Measurements from ENCODE around the gene DCHS2.

Gene DCHS2

GRCh38 chr4:154454710-154455109, 36.9 kb downstream of the DCHS2 start:
- Histone ChIP-seq H3K4me3 (ENCODE audit: extremely low read depth, insufficient read depth, low read length, poor library complexity, severe bottlenecking) (no peak overlapping the region), H3K9me3 (ENCODE audit: control insufficient read depth, low read length) (no peaks in the 10 kb centered on the region), H3K4me1 (ENCODE audit: control insufficient read depth, insufficient read depth, low read length, poor library complexity, severe bottlenecking) (no peaks in the 10 kb centered on the region), H3K36me3 (ENCODE audit: control insufficient read depth, insufficient read depth, low read length) (no peaks in the 10 kb centered on the region), H3K27ac (ENCODE audit: low read depth, low read length, severe bottlenecking) (no peak overlapping the region)

DNA sequence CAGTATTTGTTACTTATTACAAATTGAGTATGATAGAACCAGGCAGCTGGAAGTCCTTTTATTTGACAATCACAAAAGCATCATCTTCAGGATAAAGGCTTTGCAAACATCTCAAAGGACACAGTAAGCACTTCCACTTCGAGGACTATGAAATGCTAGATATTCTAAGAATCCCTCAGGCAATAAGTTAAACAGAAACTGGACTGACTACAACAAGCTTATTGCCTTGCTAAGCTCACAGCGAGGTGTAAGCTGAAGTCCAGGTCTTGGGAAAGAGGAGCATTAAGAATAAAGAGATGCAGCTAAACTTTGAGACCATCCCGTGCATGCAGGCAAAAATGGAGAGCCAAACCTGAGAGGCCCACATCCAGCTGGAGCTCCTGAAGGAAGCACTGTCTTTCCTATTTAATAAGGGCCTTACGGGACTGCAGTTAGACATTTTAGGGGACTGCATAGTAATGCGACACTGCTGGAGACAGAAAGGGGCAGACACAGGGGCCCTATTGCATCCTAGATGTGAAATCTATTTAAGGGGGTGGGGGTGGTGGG, 38.7 kb downstream of the DCHS2 start:
- WGBS, 2 experiments (ENCODE audit: insufficient coverage in 2 of 2) = 88 to 91% methylated on average over 4 to 5 of the region's 5 CpGs
- no peaks in the 10 kb centered on the region for H3K36me3 ChIP-seq (ENCODE audit: control insufficient read depth, insufficient read depth, low read length)
- no peaks in the 10 kb centered on the region for H3K9me3 ChIP-seq (ENCODE audit: control insufficient read depth, low read length)

GRCh38 chr4:154450966-154451365, 40.6 kb downstream of the DCHS2 start:
- Histone ChIP-seq H3K4me1 (ENCODE audit: control insufficient read depth, insufficient read depth, low read length, poor library complexity, severe bottlenecking) (no peaks in the 10 kb centered on the region), H3K9me3 (ENCODE audit: control insufficient read depth, low read length) (no peaks in the 10 kb centered on the region), H3K4me3 (ENCODE audit: extremely low read depth, insufficient read depth, low read length, poor library complexity, severe bottlenecking) (no peak overlapping the region), H3K27ac (ENCODE audit: low read depth, low read length, severe bottlenecking) (no peak overlapping the region), H3K36me3 (ENCODE audit: control insufficient read depth, insufficient read depth, low read length) (no peaks in the 10 kb centered on the region)
- no CpG with 5 or more reads among the region's 1 CpG for WGBS, 2 experiments (ENCODE audit: insufficient coverage in 2 of 2)

More for the DNA sequence above, 38.7 kb downstream of the DCHS2 start:
- no peaks in the 10 kb centered on the region for H3K4me1 ChIP-seq (ENCODE audit: control insufficient read depth, insufficient read depth, low read length, poor library complexity, severe bottlenecking)
- H3K27ac ChIP-seq (ENCODE audit: low read depth, low read length, severe bottlenecking) = no peak overlapping the region
- no peak overlapping the region for H3K4me3 ChIP-seq (ENCODE audit: extremely low read depth, insufficient read depth, low read length, poor library complexity, severe bottlenecking)

DNA sequence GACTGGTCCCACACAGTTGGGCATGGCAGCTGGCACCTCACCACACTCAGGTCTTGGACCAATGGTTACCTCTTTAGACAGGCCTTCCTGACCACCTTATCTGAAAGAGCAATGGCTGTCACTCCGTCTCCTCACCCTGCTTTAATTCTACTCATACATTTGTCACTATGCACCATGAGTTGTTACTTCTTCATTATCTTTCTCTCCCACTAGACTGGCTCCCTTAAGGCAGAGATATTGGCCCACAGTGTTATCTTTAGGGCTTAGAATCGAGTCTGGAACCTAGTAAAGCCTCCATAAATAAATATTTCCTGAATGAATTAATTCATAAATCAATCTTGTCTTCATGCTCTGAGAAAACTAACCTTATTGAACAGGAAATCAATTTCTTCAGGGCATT, 46.6 kb downstream of the DCHS2 start:
- Histone ChIP-seq H3K4me1 (ENCODE audit: control insufficient read depth, insufficient read depth, low read length, poor library complexity, severe bottlenecking) (no peaks in the 10 kb centered on the region), H3K4me3 (ENCODE audit: extremely low read depth, insufficient read depth, low read length, poor library complexity, severe bottlenecking) (no peak overlapping the region), H3K27ac (ENCODE audit: low read depth, low read length, severe bottlenecking) (no peak overlapping the region), H3K9me3 (ENCODE audit: control insufficient read depth, low read length) (no peaks in the 10 kb centered on the region), H3K36me3 (ENCODE audit: control insufficient read depth, insufficient read depth, low read length) (no peaks in the 10 kb centered on the region)
- 83 to 94% methylated on average over 1 to 2 of the region's 2 CpGs for WGBS, 2 experiments (ENCODE audit: insufficient coverage in 2 of 2)

- H3K36me3 ChIP-seq (ENCODE audit: control insufficient read depth, insufficient read depth, low read length) = no peaks in the 10 kb centered on the region
- H3K9me3 ChIP-seq (ENCODE audit: control insufficient read depth, low read length) = no peaks in the 10 kb centered on the region
- no peaks in the 10 kb centered on the region for H3K4me1 ChIP-seq (ENCODE audit: control insufficient read depth, insufficient read depth, low read length, poor library complexity, severe bottlenecking)
- 96 to 97% methylated on average over 3 of the region's 3 CpGs for WGBS, 2 experiments (ENCODE audit: insufficient coverage in 2 of 2)
- no peak overlapping the region for H3K27ac ChIP-seq (ENCODE audit: low read depth, low read length, severe bottlenecking)
- no peak overlapping the region for H3K4me3 ChIP-seq (ENCODE audit: extremely low read depth, insufficient read depth, low read length, poor library complexity, severe bottlenecking)
Observed at GRCh38 chr4:154441982-154442381, 49.6 kb downstream of the DCHS2 start.

- Histone ChIP-seq H3K4me3 (ENCODE audit: extremely low read depth, insufficient read depth, low read length, poor library complexity, severe bottlenecking) (no peak overlapping the region), H3K36me3 (ENCODE audit: control insufficient read depth, insufficient read depth, low read length) (no peaks in the 10 kb centered on the region), H3K27ac (ENCODE audit: low read depth, low read length, severe bottlenecking) (no peak overlapping the region), H3K9me3 (ENCODE audit: control insufficient read depth, low read length) (no peaks in the 10 kb centered on the region), H3K4me1 (ENCODE audit: control insufficient read depth, insufficient read depth, low read length, poor library complexity, severe bottlenecking) (no peaks in the 10 kb centered on the region)
- no CpG with 5 or more reads among the region's 1 CpG for WGBS, 2 experiments (ENCODE audit: insufficient coverage in 2 of 2)
Observed at GRCh38 chr4:154441124-154441523, 50.5 kb downstream of the DCHS2 start.

DNA sequence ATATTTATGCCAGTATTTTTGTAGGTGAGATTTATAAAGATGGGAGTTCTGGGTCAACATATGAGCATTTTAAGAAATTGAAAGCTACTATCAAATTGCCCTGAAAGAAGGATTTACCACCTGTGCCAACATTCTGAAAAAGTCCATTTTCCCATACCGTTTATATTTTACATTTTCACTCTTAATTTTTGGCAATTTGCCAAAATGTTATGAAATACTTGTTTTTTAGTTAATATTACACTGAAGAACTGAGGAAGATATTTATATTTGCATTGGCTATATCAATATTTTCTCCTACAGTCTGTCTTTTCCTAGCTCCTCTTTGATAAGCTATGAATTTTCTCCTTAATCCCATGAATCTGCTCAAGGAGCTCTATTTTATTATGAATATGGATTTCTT, 52.4 kb downstream of the DCHS2 start:
- Histone ChIP-seq H3K27ac (ENCODE audit: low read depth, low read length, severe bottlenecking) (no peak overlapping the region), H3K9me3 (ENCODE audit: control insufficient read depth, low read length) (no peaks in the 10 kb centered on the region), H3K36me3 (ENCODE audit: control insufficient read depth, insufficient read depth, low read length) (no peaks in the 10 kb centered on the region), H3K4me3 (ENCODE audit: extremely low read depth, insufficient read depth, low read length, poor library complexity, severe bottlenecking) (no peak overlapping the region), H3K4me1 (ENCODE audit: control insufficient read depth, insufficient read depth, low read length, poor library complexity, severe bottlenecking) (no peaks in the 10 kb centered on the region)
- WGBS, 2 experiments (ENCODE audit: insufficient coverage in 2 of 2) = no CpG with 5 or more reads among the region's 1 CpG

DNA sequence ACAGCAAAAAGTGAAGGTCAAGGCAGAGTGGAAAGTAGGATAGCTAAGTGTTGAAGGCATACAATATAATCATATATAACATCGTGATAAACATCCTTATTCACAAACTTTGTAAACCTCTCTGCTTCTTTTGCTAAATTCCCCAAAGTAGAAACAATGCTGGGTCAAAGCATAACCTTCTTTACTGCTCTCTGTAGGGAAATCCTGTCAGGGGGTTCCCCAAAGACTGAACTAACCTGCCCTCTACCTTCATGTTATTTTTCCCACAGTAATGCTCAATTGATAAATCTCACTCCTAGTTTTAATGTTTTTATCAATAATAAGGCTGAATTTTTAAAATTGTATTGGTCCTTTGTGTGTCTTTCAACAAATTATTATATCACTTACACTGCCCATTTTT, 55.7 kb downstream of the DCHS2 start:
- Histone ChIP-seq H3K36me3 (ENCODE audit: control insufficient read depth, insufficient read depth, low read length) (no peaks in the 10 kb centered on the region), H3K9me3 (ENCODE audit: control insufficient read depth, low read length) (no peaks in the 10 kb centered on the region), H3K4me3 (ENCODE audit: extremely low read depth, insufficient read depth, low read length, poor library complexity, severe bottlenecking) (no peak overlapping the region), H3K27ac (ENCODE audit: low read depth, low read length, severe bottlenecking) (no peak overlapping the region), H3K4me1 (ENCODE audit: control insufficient read depth, insufficient read depth, low read length, poor library complexity, severe bottlenecking) (no peaks in the 10 kb centered on the region)
- WGBS, 2 experiments (ENCODE audit: insufficient coverage in 2 of 2) = no CpG with 5 or more reads among the region's 1 CpG

- Histone ChIP-seq H3K4me3 (ENCODE audit: extremely low read depth, insufficient read depth, low read length, poor library complexity, severe bottlenecking) (no peak overlapping the region), H3K9me3 (ENCODE audit: control insufficient read depth, low read length) (no peaks in the 10 kb centered on the region)
Observed at GRCh38 chr4:154433543-154433942, 58.1 kb downstream of the DCHS2 start.

DNA sequence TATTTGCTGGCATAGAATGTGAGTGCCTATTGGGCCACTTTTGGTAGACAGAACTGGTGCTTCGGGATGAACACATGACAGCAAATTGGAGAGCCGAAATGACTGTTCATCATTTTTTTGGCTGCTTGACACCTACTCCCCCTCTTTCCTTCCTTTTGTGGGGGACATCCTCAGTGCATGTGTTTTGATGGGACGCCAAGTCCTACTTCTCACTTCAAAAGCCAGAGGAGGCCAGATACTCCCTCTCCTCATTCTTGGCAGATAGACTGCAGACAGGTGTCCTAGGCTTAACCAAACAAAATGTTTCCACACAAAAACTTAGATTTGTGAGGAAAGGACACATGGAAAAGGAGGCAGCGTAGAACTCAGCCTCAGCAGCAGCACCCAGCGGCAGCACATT, 62.4 kb downstream of the DCHS2 start:
- H3K36me3 ChIP-seq (ENCODE audit: control insufficient read depth, insufficient read depth, low read length) = no peaks in the 10 kb centered on the region
- H3K9me3 ChIP-seq (ENCODE audit: control insufficient read depth, low read length) = no peaks in the 10 kb centered on the region
- no peaks in the 10 kb centered on the region for H3K4me1 ChIP-seq (ENCODE audit: control insufficient read depth, insufficient read depth, low read length, poor library complexity, severe bottlenecking)
- H3K27ac ChIP-seq (ENCODE audit: low read depth, low read length, severe bottlenecking) = no peak overlapping the region
- WGBS, 2 experiments (ENCODE audit: insufficient coverage in 2 of 2) = 84 to 95% methylated on average over 3 to 4 of the region's 5 CpGs
- no peak overlapping the region for H3K4me3 ChIP-seq (ENCODE audit: extremely low read depth, insufficient read depth, low read length, poor library complexity, severe bottlenecking)

More at GRCh38 chr4:154433543-154433942, 58.1 kb downstream of the DCHS2 start:
- 95 to 97% methylated on average over 5 of the region's 6 CpGs for WGBS, 2 experiments (ENCODE audit: insufficient coverage in 2 of 2)
- Histone ChIP-seq H3K4me1 (ENCODE audit: control insufficient read depth, insufficient read depth, low read length, poor library complexity, severe bottlenecking) (no peaks in the 10 kb centered on the region), H3K36me3 (ENCODE audit: control insufficient read depth, insufficient read depth, low read length) (no peaks in the 10 kb centered on the region), H3K27ac (ENCODE audit: low read depth, low read length, severe bottlenecking) (no peak overlapping the region)

DNA sequence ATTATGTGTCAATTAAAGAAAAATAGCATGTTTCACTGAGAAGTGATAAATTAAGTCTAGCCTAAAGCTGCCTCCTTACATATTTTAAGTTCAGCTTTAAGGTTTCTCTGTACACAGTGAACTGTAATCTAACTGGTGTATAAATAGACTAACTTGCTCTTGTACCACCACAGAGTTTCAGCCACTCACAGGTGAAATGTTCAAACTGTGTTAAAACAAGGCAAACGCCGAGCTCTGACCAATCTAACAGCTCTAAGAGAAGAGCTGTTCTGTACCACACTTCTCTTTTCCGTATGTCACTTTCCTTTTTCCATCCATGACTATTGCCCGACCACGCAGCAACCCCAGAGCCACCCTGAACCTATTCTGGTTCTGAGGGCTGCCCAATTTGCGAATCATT, 64.5 kb downstream of the DCHS2 start:
- no peak overlapping the region for H3K27ac ChIP-seq (ENCODE audit: low read depth, low read length, severe bottlenecking)
- no peaks in the 10 kb centered on the region for H3K36me3 ChIP-seq (ENCODE audit: control insufficient read depth, insufficient read depth, low read length)
- 85 to 94% methylated on average over 5 of the region's 6 CpGs for WGBS, 2 experiments (ENCODE audit: insufficient coverage in 2 of 2)
- no peak overlapping the region for H3K4me3 ChIP-seq (ENCODE audit: extremely low read depth, insufficient read depth, low read length, poor library complexity, severe bottlenecking)
- H3K4me1 ChIP-seq (ENCODE audit: control insufficient read depth, insufficient read depth, low read length, poor library complexity, severe bottlenecking) = no peaks in the 10 kb centered on the region
- H3K9me3 ChIP-seq (ENCODE audit: control insufficient read depth, low read length) = no peaks in the 10 kb centered on the region

Measured in mesodermal cell (in vitro differentiated cells).